NCI-H1436 treated with DMSO at 0.1 percent for 48 hours (cell line): ENCODE results near the gene GRM5.
"Not testable (repeated sequence)": the region's sequence is repeated elsewhere in the genome, so short reads cannot be mapped to it uniquely, and the experiment has no call there.

ENCODE experiments used
- DNase-seq: peaks from one replicate; lab custom pipeline; 2025; lab: John Stamatoyannopoulos, UW

The GRM5 gene

GRCh38 chr11:88538098-88538497, 527.7 kb downstream of the GRM5 start:
- no peak for DNase-seq

- no peak for DNase-seq
These were observed 528.2 kb downstream of the GRM5 start for GRCh38 chr11:88537613-88538012.

GRCh38 chr11:88536616-88537265, 529.0 kb downstream of the GRM5 start:
- DNase-seq, result no peak

- no peak for DNase-seq
These were observed 529.8 kb downstream of the GRM5 start for GRCh38 chr11:88535916-88536547.

- DNase-seq, result no peak
These were observed 530.5 kb downstream of the GRM5 start for GRCh38 chr11:88535266-88535665.

- DNase-seq, result not testable (repeated sequence)
These were observed 531.1 kb downstream of the GRM5 start for GRCh38 chr11:88534706-88535105.

- DNase-seq, result no peak
These were observed 531.6 kb downstream of the GRM5 start for GRCh38 chr11:88534185-88534584.

GRCh38 chr11:88533001-88533400, 532.8 kb downstream of the GRM5 start:
- no peak for DNase-seq

GRCh38 chr11:88531831-88532230, 534.0 kb downstream of the GRM5 start:
- no peak for DNase-seq

- no peak for DNase-seq
These were observed 536.4 kb downstream of the GRM5 start for GRCh38 chr11:88529426-88529825.

GRCh38 chr11:88523386-88524071, 542.3 kb downstream of the GRM5 start:
- DNase-seq, result no peak

- no peak for DNase-seq
These were observed 543.0 kb downstream of the GRM5 start for GRCh38 chr11:88522624-88523385.

GRCh38 chr11:88521799-88522201, 544.0 kb downstream of the GRM5 start:
- no peak for DNase-seq

GRCh38 chr11:88521399-88521798, 544.4 kb downstream of the GRM5 start:
- DNase-seq, result no peak

GRCh38 chr11:88520391-88520790, 545.4 kb downstream of the GRM5 start:
- DNase-seq, result no peak

- DNase-seq, result no peak
These were observed 550.8 kb downstream of the GRM5 start for GRCh38 chr11:88515002-88515401.

GRCh38 chr11:88511006-88511405, 554.8 kb downstream of the GRM5 start:
- no peak for DNase-seq

- DNase-seq, result no peak
These were observed 556.8 kb downstream of the GRM5 start for GRCh38 chr11:88508759-88509581.

- DNase-seq, result no peak
These were observed 557.4 kb downstream of the GRM5 start for GRCh38 chr11:88508418-88508758.

GRCh38 chr11:88507771-88508417, 557.9 kb downstream of the GRM5 start:
- no peak for DNase-seq

GRCh38 chr11:88501541-88501940, 564.2 kb downstream of the GRM5 start:
- DNase-seq, result no peak
